ENCODE data around the gene ANAPC13. TPM values are rescaled to one million over a fixed set of nuclear protein-coding genes. Genes with fewer than 3 reads are reported as not detected.

The ANAPC13 gene
- total and polyA plus RNA-seq, 2 of the 13 experiments (the other 11 are each of a cell fraction or from before 2014, with no cell fraction given): 48.7 to 69.1 TPM

DNA sequence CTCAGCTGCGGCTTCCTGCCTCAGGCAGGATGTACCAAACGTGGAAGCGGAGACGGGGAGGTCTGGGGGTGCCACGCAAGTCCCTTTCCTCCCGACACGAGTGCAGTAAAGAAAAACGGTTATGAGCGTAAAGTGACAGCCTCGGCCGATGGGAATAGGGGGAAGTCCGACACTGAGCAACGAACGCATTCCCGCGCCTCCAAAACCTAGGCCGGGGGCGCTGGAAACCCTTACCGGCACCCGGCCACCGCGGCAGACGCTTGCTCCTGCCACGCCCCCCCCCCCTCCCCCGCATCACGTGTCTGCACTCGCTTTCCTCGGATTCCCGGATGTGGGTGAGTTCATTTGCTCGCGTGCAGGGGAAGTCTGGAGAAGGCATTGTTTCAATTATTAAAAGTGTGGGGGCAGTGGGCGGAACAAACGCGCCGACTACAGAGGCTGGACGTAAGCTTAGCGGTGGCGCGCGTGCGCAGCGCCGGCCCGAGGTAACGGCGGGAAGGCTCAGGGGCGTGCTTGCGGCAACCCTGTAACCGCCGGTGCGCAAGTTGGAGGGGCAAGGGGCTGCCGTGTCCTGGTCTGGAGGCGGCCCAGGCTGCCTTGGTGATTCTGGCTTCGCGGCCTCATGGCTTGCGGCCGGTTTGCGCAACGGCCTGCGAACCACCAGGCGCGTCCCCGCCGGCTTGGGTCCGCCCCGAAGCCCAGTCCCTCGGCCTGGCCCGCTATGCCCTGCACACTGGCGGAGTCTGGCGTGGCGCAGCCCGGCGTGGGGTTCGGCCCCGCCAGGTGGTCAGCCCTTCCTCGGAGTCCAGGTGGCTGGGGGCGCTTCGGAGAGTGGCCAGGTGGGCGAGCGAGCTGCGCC is at the start of gene ANAPC13, which contains the start of gene CEP63 (continued):
- TF ChIP-seq, protein P1, sequence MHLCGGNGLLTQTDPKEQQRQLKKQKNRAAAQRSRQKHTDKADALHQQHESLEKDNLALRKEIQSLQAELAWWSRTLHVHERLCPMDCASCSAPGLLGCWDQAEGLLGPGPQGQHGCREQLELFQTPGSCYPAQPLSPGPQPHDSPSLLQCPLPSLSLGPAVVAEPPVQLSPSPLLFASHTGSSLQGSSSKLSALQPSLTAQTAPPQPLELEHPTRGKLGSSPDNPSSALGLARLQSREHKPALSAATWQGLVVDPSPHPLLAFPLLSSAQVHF (CRISPR knock-in tag; IDR thresholded peaks at IDR 0.05): peak; percentile 65; the same call in 1 of the 2 replicates
- no peak for TF ChIP-seq ZNF253 (CRISPR knock-in tag; IDR thresholded peaks at IDR 0.05; ENCODE audit: borderline replicate concordance)
- peak; percentile 57; the same call in 1 of the 2 replicates for TF ChIP-seq FOXO1 (CRISPR knock-in tag; IDR thresholded peaks at IDR 0.05)
- TF ChIP-seq TSC22D2 (CRISPR knock-in tag; IDR thresholded peaks at IDR 0.05; ENCODE audit: borderline replicate concordance): no peak
- TF ChIP-seq ZNF17 (CRISPR knock-in tag; IDR thresholded peaks at IDR 0.05): no peak
- peak; percentile 26; the same call in 1 of the 2 replicates for TF ChIP-seq BRCA1 (CRISPR knock-in tag; IDR thresholded peaks at IDR 0.05)
- TF ChIP-seq, protein P2, sequence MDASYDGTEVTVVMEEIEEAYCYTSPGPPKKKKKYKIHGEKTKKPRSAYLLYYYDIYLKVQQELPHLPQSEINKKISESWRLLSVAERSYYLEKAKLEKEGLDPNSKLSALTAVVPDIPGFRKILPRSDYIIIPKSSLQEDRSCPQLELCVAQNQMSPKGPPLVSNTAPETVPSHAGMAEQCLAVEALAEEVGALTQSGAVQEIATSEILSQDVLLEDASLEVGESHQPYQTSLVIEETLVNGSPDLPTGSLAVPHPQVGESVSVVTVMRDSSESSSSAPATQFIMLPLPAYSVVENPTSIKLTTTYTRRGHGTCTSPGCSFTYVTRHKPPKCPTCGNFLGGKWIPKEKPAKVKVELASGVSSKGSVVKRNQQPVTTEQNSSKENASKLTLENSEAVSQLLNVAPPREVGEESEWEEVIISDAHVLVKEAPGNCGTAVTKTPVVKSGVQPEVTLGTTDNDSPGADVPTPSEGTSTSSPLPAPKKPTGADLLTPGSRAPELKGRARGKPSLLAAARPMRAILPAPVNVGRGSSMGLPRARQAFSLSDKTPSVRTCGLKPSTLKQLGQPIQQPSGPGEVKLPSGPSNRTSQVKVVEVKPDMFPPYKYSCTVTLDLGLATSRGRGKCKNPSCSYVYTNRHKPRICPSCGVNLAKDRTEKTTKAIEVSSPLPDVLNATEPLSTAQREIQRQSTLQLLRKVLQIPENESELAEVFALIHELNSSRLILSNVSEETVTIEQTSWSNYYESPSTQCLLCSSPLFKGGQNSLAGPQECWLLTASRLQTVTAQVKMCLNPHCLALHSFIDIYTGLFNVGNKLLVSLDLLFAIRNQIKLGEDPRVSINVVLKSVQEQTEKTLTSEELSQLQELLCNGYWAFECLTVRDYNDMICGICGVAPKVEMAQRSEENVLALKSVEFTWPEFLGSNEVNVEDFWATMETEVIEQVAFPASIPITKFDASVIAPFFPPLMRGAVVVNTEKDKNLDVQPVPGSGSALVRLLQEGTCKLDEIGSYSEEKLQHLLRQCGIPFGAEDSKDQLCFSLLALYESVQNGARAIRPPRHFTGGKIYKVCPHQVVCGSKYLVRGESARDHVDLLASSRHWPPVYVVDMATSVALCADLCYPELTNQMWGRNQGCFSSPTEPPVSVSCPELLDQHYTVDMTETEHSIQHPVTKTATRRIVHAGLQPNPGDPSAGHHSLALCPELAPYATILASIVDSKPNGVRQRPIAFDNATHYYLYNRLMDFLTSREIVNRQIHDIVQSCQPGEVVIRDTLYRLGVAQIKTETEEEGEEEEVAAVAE (CRISPR knock-in tag; IDR thresholded peaks at IDR 0.05; ENCODE audit: borderline replicate concordance): 0 out of 2 replicates have a peak, but pooled peaks have one; percentile 13
- TF ChIP-seq MEIS1 (CRISPR knock-in tag; IDR thresholded peaks at IDR 0.05; ENCODE audit: borderline replicate concordance): peak; percentile 46; the same call in 1 of the 2 replicates
- peak; percentile 77 for TF ChIP-seq ZNF501 (CRISPR knock-in tag; IDR thresholded peaks at IDR 0.05)
- TF ChIP-seq ZNF432 (CRISPR knock-in tag; IDR thresholded peaks at IDR 0.05; ENCODE audit: borderline replicate concordance): 0 out of 2 replicates have a peak, but pooled peaks have one; percentile 48
- TF ChIP-seq ZBTB7A (CRISPR knock-in tag; IDR thresholded peaks at IDR 0.05): no peak; the same call in 1 of the 2 replicates
- TF ChIP-seq, protein P3, sequence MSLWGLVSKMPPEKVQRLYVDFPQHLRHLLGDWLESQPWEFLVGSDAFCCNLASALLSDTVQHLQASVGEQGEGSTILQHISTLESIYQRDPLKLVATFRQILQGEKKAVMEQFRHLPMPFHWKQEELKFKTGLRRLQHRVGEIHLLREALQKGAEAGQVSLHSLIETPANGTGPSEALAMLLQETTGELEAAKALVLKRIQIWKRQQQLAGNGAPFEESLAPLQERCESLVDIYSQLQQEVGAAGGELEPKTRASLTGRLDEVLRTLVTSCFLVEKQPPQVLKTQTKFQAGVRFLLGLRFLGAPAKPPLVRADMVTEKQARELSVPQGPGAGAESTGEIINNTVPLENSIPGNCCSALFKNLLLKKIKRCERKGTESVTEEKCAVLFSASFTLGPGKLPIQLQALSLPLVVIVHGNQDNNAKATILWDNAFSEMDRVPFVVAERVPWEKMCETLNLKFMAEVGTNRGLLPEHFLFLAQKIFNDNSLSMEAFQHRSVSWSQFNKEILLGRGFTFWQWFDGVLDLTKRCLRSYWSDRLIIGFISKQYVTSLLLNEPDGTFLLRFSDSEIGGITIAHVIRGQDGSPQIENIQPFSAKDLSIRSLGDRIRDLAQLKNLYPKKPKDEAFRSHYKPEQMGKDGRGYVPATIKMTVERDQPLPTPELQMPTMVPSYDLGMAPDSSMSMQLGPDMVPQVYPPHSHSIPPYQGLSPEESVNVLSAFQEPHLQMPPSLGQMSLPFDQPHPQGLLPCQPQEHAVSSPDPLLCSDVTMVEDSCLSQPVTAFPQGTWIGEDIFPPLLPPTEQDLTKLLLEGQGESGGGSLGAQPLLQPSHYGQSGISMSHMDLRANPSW (CRISPR knock-in tag; IDR thresholded peaks at IDR 0.05; ENCODE audit: borderline replicate concordance): no peak
- 0 out of 2 replicates have a peak, but pooled peaks have one; percentile 53 for TF ChIP-seq MIER3 (CRISPR knock-in tag; IDR thresholded peaks at IDR 0.05; ENCODE audit: borderline replicate concordance)
- peak; percentile 41; the same call in 1 of the 2 replicates for TF ChIP-seq HNRNPUL1 (IDR thresholded peaks at IDR 0.05; ENCODE audit: low read depth, low read length)
- TF ChIP-seq MATR3 (CRISPR knock-in tag; IDR thresholded peaks at IDR 0.05): peak; percentile 28; the same call in 1 of the 2 replicates
- peak; percentile 58; the same call in 1 of the 2 replicates for TF ChIP-seq STAT5B (CRISPR knock-in tag; IDR thresholded peaks at IDR 0.05)
- no peak; the same call in 1 of the 2 replicates for TF ChIP-seq GPN1 (CRISPR knock-in tag; IDR thresholded peaks at IDR 0.05; ENCODE audit: borderline replicate concordance)
- TF ChIP-seq, protein P4, sequence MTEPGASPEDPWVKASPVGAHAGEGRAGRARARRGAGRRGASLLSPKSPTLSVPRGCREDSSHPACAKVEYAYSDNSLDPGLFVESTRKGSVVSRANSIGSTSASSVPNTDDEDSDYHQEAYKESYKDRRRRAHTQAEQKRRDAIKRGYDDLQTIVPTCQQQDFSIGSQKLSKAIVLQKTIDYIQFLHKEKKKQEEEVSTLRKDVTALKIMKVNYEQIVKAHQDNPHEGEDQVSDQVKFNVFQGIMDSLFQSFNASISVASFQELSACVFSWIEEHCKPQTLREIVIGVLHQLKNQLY (CRISPR knock-in tag; IDR thresholded peaks at IDR 0.05): peak; percentile 66
- TF ChIP-seq ZFP90 (CRISPR knock-in tag; IDR thresholded peaks at IDR 0.05; ENCODE audit: borderline replicate concordance): peak; percentile 88
- TF ChIP-seq MXD4 (CRISPR knock-in tag; IDR thresholded peaks at IDR 0.05): peak; percentile 87

Data from HepG2 (cell line).